ENCODE data around the gene VWA8. TPM values are rescaled to one million over a fixed set of nuclear protein-coding genes. Genes with fewer than 3 reads are reported as not detected.
A peak's percentile ranks its signal among the peaks of the same experiment; 100 is the strongest.

Gene VWA8
- total and polyA plus RNA-seq, 2 of the 13 experiments (the other 11 are each of a cell fraction or from before 2014, with no cell fraction given): 9.1 to 17.3 TPM

DNA sequence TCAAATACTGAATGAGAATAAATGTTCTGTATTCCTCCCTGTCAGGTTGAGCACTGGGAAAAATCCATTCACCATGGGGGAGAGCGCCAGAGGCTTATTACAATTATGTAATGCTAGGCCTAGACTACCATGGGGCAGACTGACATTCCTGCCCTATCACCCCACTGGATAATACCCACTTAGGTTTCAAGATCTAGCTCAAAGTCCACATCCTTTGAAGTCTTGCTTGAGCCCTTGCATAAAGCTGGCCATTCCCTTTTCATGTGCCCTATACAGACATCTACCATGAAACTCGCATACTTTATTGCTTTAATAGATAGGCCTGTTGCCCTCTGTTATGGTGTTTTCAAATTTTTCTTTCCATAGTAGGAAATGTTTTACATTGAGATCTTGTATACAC lies 354.3 kb downstream of the VWA8 start (continued):
- TF ChIP-seq, protein P1, sequence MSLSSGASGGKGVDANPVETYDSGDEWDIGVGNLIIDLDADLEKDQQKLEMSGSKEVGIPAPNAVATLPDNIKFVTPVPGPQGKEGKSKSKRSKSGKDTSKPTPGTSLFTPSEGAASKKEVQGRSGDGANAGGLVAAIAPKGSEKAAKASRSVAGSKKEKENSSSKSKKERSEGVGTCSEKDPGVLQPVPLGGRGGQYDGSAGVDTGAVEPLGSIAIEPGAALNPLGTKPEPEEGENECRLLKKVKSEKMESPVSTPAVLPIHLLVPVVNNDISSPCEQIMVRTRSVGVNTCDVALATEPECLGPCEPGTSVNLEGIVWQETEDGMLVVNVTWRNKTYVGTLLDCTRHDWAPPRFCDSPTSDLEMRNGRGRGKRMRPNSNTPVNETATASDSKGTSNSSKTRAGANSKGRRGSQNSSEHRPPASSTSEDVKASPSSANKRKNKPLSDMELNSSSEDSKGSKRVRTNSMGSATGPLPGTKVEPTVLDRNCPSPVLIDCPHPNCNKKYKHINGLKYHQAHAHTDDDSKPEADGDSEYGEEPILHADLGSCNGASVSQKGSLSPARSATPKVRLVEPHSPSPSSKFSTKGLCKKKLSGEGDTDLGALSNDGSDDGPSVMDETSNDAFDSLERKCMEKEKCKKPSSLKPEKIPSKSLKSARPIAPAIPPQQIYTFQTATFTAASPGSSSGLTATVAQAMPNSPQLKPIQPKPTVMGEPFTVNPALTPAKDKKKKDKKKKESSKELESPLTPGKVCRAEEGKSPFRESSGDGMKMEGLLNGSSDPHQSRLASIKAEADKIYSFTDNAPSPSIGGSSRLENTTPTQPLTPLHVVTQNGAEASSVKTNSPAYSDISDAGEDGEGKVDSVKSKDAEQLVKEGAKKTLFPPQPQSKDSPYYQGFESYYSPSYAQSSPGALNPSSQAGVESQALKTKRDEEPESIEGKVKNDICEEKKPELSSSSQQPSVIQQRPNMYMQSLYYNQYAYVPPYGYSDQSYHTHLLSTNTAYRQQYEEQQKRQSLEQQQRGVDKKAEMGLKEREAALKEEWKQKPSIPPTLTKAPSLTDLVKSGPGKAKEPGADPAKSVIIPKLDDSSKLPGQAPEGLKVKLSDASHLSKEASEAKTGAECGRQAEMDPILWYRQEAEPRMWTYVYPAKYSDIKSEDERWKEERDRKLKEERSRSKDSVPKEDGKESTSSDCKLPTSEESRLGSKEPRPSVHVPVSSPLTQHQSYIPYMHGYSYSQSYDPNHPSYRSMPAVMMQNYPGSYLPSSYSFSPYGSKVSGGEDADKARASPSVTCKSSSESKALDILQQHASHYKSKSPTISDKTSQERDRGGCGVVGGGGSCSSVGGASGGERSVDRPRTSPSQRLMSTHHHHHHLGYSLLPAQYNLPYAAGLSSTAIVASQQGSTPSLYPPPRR (CRISPR knock-in tag; IDR thresholded peaks at IDR 0.05; ENCODE audit: borderline replicate concordance): no peak
- TF ChIP-seq ATAD3A (CRISPR knock-in tag; IDR thresholded peaks at IDR 0.05) (no peak), ZKSCAN1 (IDR thresholded peaks at IDR 0.05; ENCODE audit: low read length) (no peak), EED (CRISPR knock-in tag; IDR thresholded peaks at IDR 0.05) (no peak), KDM1A (CRISPR knock-in tag; IDR thresholded peaks at IDR 0.05) (no peak), SALL2 (CRISPR knock-in tag; IDR thresholded peaks at IDR 0.05) (no peak), ZNF607 (CRISPR knock-in tag; IDR thresholded peaks at IDR 0.05; ENCODE audit: borderline replicate concordance) (no peak)
- TF ChIP-seq, protein P2, sequence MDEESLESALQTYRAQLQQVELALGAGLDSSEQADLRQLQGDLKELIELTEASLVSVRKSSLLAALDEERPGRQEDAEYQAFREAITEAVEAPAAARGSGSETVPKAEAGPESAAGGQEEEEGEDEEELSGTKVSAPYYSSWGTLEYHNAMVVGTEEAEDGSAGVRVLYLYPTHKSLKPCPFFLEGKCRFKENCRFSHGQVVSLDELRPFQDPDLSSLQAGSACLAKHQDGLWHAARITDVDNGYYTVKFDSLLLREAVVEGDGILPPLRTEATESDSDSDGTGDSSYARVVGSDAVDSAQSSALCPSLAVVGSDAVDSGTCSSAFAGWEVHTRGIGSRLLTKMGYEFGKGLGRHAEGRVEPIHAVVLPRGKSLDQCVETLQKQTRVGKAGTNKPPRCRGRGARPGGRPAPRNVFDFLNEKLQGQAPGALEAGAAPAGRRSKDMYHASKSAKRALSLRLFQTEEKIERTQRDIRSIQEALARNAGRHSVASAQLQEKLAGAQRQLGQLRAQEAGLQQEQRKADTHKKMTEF (CRISPR knock-in tag; IDR thresholded peaks at IDR 0.05): peak; percentile 41; the same call in 1 of the 2 replicates
- TF ChIP-seq, protein P3, sequence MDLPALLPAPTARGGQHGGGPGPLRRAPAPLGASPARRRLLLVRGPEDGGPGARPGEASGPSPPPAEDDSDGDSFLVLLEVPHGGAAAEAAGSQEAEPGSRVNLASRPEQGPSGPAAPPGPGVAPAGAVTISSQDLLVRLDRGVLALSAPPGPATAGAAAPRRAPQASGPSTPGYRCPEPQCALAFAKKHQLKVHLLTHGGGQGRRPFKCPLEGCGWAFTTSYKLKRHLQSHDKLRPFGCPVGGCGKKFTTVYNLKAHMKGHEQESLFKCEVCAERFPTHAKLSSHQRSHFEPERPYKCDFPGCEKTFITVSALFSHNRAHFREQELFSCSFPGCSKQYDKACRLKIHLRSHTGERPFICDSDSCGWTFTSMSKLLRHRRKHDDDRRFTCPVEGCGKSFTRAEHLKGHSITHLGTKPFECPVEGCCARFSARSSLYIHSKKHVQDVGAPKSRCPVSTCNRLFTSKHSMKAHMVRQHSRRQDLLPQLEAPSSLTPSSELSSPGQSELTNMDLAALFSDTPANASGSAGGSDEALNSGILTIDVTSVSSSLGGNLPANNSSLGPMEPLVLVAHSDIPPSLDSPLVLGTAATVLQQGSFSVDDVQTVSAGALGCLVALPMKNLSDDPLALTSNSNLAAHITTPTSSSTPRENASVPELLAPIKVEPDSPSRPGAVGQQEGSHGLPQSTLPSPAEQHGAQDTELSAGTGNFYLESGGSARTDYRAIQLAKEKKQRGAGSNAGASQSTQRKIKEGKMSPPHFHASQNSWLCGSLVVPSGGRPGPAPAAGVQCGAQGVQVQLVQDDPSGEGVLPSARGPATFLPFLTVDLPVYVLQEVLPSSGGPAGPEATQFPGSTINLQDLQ (CRISPR knock-in tag; IDR thresholded peaks at IDR 0.05): no peak
- TF ChIP-seq, protein P4, sequence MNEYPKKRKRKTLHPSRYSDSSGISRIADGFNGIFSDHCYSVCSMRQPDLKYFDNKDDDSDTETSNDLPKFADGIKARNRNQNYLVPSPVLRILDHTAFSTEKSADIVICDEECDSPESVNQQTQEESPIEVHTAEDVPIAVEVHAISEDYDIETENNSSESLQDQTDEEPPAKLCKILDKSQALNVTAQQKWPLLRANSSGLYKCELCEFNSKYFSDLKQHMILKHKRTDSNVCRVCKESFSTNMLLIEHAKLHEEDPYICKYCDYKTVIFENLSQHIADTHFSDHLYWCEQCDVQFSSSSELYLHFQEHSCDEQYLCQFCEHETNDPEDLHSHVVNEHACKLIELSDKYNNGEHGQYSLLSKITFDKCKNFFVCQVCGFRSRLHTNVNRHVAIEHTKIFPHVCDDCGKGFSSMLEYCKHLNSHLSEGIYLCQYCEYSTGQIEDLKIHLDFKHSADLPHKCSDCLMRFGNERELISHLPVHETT (CRISPR knock-in tag; conservative IDR thresholded peaks at IDR 0.05): no peak
- TF ChIP-seq, protein P5, sequence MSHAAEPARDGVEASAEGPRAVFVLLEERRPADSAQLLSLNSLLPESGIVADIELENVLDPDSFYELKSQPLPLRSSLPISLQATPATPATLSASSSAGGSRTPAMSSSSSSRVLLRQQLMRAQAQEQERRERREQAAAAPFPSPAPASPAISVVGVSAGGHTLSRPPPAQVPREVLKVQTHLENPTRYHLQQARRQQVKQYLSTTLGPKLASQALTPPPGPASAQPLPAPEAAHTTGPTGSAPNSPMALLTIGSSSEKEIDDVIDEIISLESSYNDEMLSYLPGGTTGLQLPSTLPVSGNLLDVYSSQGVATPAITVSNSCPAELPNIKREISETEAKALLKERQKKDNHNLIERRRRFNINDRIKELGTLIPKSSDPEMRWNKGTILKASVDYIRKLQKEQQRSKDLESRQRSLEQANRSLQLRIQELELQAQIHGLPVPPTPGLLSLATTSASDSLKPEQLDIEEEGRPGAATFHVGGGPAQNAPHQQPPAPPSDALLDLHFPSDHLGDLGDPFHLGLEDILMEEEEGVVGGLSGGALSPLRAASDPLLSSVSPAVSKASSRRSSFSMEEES (CRISPR knock-in tag; IDR thresholded peaks at IDR 0.05): peak; percentile 43; the same call in 1 of the 2 replicates
- TF ChIP-seq, protein P6, sequence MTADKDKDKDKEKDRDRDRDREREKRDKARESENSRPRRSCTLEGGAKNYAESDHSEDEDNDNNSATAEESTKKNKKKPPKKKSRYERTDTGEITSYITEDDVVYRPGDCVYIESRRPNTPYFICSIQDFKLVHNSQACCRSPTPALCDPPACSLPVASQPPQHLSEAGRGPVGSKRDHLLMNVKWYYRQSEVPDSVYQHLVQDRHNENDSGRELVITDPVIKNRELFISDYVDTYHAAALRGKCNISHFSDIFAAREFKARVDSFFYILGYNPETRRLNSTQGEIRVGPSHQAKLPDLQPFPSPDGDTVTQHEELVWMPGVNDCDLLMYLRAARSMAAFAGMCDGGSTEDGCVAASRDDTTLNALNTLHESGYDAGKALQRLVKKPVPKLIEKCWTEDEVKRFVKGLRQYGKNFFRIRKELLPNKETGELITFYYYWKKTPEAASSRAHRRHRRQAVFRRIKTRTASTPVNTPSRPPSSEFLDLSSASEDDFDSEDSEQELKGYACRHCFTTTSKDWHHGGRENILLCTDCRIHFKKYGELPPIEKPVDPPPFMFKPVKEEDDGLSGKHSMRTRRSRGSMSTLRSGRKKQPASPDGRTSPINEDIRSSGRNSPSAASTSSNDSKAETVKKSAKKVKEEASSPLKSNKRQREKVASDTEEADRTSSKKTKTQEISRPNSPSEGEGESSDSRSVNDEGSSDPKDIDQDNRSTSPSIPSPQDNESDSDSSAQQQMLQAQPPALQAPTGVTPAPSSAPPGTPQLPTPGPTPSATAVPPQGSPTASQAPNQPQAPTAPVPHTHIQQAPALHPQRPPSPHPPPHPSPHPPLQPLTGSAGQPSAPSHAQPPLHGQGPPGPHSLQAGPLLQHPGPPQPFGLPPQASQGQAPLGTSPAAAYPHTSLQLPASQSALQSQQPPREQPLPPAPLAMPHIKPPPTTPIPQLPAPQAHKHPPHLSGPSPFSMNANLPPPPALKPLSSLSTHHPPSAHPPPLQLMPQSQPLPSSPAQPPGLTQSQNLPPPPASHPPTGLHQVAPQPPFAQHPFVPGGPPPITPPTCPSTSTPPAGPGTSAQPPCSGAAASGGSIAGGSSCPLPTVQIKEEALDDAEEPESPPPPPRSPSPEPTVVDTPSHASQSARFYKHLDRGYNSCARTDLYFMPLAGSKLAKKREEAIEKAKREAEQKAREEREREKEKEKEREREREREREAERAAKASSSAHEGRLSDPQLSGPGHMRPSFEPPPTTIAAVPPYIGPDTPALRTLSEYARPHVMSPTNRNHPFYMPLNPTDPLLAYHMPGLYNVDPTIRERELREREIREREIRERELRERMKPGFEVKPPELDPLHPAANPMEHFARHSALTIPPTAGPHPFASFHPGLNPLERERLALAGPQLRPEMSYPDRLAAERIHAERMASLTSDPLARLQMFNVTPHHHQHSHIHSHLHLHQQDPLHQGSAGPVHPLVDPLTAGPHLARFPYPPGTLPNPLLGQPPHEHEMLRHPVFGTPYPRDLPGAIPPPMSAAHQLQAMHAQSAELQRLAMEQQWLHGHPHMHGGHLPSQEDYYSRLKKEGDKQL (CRISPR knock-in tag; IDR thresholded peaks at IDR 0.05; ENCODE audit: low read depth): no peak
